CD14-positive monocyte (primary cell): Measurements from ENCODE around the gene GMDS. TPM values are rescaled to one million over a fixed set of nuclear protein-coding genes. Genes with fewer than 3 reads are reported as not detected.

Experiments used
- DNase-seq, 3 donors: peaks; one replicate each; pipeline ENCODE4 v3.0.0-alpha.2; 2011 to 2022
- H2AFZ ChIP-seq: 2 replicates; pipeline ENCODE4 v1.6.0; 2012; ENCODE audit warnings: mild to moderate bottlenecking, low read depth, low read length, inconsistent platforms; ENCODE audit not compliant: insufficient read depth, poor library complexity, severe bottlenecking
- H3K27ac ChIP-seq, 2 donors: 1 replicate in 1 of 2; 2 replicates in 1 of 2; pipeline ENCODE4 v1.5.1; 2012 to 2013; ENCODE audit warnings: low read length in 2 of 2, control low read depth in 1 of 2, inconsistent platforms in 1 of 2, low read depth in 1 of 2, mild to moderate bottlenecking in 1 of 2
- H3K27me3 ChIP-seq, 2 donors: one replicate each; pipeline versions ENCODE4 v1.6.0 to v1.6.1; 2011 to 2013; ENCODE audit warnings: low read length in 2 of 2; ENCODE audit not compliant: control insufficient read depth in 2 of 2, insufficient read depth in 2 of 2
- H3K36me3 ChIP-seq, 2 donors: replicated peaks in 1 of 2; 1 replicate in 1 of 2; 2 replicates in 1 of 2; pipeline versions ENCODE4 v1.5.1 to v1.6.1; 2012 to 2013; ENCODE audit warnings: low read length in 2 of 2, control low read depth in 1 of 2, inconsistent platforms in 1 of 2, mild to moderate bottlenecking in 1 of 2; ENCODE audit not compliant: insufficient read depth in 2 of 2, control insufficient read depth in 1 of 2
- H3K4me1 ChIP-seq, 2 donors: 1 replicate in 1 of 2; 2 replicates in 1 of 2; pipeline versions ENCODE4 v1.5.1 to v1.6.1; 2012 to 2013; ENCODE audit warnings: low read length in 2 of 2, control low read depth in 1 of 2, inconsistent platforms in 1 of 2, mild to moderate bottlenecking in 1 of 2, moderate library complexity in 1 of 2; ENCODE audit not compliant: insufficient read depth in 2 of 2, control insufficient read depth in 1 of 2
- H3K4me2 ChIP-seq: replicated peaks from 2 replicates; pipeline ENCODE3; 2012; ENCODE audit warnings: low read length, moderate library complexity, mild to moderate bottlenecking; ENCODE audit not compliant: poor library complexity, severe bottlenecking; ENCODE audit errors: extremely low read depth
- H3K4me3 ChIP-seq, 3 experiments: fragments of 200-600 bp in 1 of 3; sonication (generic) in 1 of 3; replicated peaks in 1 of 3; 1 replicate in 2 of 3; 2 replicates in 1 of 3; pipeline ENCODE4 v1.5.1; 2011 to 2013; ENCODE audit warnings: low read length in 3 of 3, mild to moderate bottlenecking in 3 of 3, control low read depth in 2 of 3, low read depth in 2 of 3, inconsistent platforms in 1 of 3, moderate library complexity in 1 of 3
- H3K79me2 ChIP-seq: 2 replicates; pipeline ENCODE4 v1.6.0; 2012; ENCODE audit warnings: mild to moderate bottlenecking, control low read depth, inconsistent platforms, low read length, moderate library complexity; ENCODE audit not compliant: insufficient read depth
- H3K9ac ChIP-seq: 2 replicates; pipeline ENCODE4 v1.6.0; 2017; ENCODE audit warnings: low read length, mild to moderate bottlenecking; ENCODE audit not compliant: insufficient read depth, poor library complexity, severe bottlenecking
- H3K9me3 ChIP-seq, 2 donors: replicated peaks in 1 of 2; 1 replicate in 1 of 2; 2 replicates in 1 of 2; pipeline versions ENCODE4 v1.5.1 to v1.6.1; 2012 to 2013; ENCODE audit warnings: low read length in 2 of 2, control low read depth in 1 of 2; ENCODE audit not compliant: control insufficient read depth in 1 of 2, insufficient read depth in 1 of 2
- H4K20me1 ChIP-seq: 2 replicates; pipeline ENCODE4 v1.6.0; 2012; ENCODE audit warnings: mild to moderate bottlenecking, low read length, control low read depth, moderate library complexity; ENCODE audit not compliant: insufficient read depth
- H3K27ac Mint-ChIP-seq, 7 donors: one replicate each; pipeline ENCODE4 v1.8.0; 2020; ENCODE audit warnings: mild to moderate bottlenecking in 7 of 7, mixed read lengths in 7 of 7, moderate library complexity in 6 of 7, inconsistent platforms in 2 of 7
- H3K27me3 Mint-ChIP-seq, 3 donors: one replicate each; pipeline ENCODE4 v1.8.0; 2021 to 2022; ENCODE audit warnings: low read depth in 3 of 3, mild to moderate bottlenecking in 3 of 3, mixed read lengths in 3 of 3, moderate library complexity in 3 of 3, inconsistent platforms in 1 of 3
- H3K36me3 Mint-ChIP-seq, 2 donors: one replicate each; pipeline ENCODE4 v1.8.0; 2020; ENCODE audit warnings: mixed read lengths in 2 of 2, inconsistent platforms in 1 of 2, mild to moderate bottlenecking in 1 of 2
- H3K4me1 Mint-ChIP-seq: one replicate; pipeline ENCODE4 v1.8.0; 2020; ENCODE audit warnings: mild to moderate bottlenecking, mixed read lengths
- H3K4me3 Mint-ChIP-seq, 2 donors: one replicate each; pipeline ENCODE4 v1.8.0; 2020; ENCODE audit warnings: mild to moderate bottlenecking in 2 of 2, mixed read lengths in 2 of 2, moderate library complexity in 1 of 2
- H3K9me3 Mint-ChIP-seq, 7 donors: one replicate each; pipeline ENCODE4 v1.8.0; 2020 to 2022; ENCODE audit warnings: mixed read lengths in 7 of 7, mild to moderate bottlenecking in 6 of 7, moderate library complexity in 6 of 7, inconsistent platforms in 2 of 7
- WGBS: methylation state at CpG from one replicate; pipeline ENCODE4 v1.1.5; 2013; ENCODE audit warnings: missing lambda C conversion rate; ENCODE audit not compliant: insufficient coverage; 5-methylcytosine and 5-hydroxymethylcytosine counted together
- intact Hi-C, 2 donors: fragments of 100-400 bp; cut with micrococcal nuclease; formaldehyde crosslinking; loops; one replicate each; pipeline versions ENCODE4 v1.15.0 to v1.15.1; 2023
- polyA plus RNA-seq, 3 donors: library from polyadenylated mRNA; depleted of rRNA in 1 of 3; unstranded in 2 of 3; stranded (reverse) in 1 of 3; fragments of 300-500 nt in 2 of 3; fragments of >200 nt in 1 of 3; fragmentation: Illumina TruSeq in 2 of 3; gene quantifications; 1 replicate in 2 of 3; 2 replicates in 1 of 3; pipeline ENCODE4 v1.2.3, GENCODE V29; 2012 to 2021
- TF ChIP-seq, protein P1 (sequence below): fragments of 200-600 bp; IDR thresholded peaks from one replicate; pipeline ENCODE4 v1.8.0; 2022; ENCODE audit warnings: antibody characterized with exemption, mild to moderate bottlenecking

The GMDS gene
- polyA plus RNA-seq, 3 donors = 10.5 to 19.9 (median 17.6) TPM

DNA sequence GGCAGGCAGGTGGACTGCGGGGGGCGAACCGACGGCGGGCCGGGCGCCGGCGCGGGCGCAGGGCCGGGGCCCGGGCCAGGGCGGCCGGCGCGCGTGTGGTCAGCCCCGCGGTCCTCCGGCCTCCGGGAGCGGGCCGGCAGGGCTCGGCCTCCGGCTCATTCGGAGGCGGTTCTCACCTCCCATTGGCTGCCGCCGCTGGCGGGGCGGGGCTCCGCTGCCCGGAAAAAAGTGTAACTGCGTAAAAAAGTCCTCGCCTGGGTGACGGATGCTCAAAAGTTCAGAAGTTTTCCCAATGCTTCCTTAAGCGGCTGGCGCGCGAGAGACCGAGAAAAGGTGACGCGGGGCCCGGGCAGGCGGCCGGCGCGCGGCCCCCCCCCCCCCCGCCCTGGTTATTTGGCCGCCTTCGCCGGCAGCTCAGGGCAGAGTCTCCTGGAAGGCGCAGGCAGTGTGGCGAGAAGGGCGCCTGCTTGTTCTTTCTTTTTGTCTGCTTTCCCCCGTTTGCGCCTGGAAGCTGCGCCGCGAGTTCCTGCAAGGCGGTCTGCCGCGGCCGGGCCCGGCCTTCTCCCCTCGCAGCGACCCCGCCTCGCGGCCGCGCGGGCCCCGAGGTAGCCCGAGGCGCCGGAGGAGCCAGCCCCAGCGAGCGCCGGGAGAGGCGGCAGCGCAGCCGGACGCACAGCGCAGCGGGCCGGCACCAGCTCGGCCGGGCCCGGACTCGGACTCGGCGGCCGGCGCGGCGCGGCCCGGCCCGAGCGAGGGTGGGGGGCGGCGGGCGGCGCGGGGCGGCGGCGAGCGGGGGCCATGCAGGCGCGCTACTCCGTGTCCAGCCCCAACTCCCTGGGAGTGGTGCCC, 635.5 kb downstream of the GMDS start, which contains the start of gene FOXC1:
TSS of gene FOXC1 (plus strand) at position 268 of the 849 bp plus-strand sequence. CDS start at position 799, 531 bp downstream.
- Mint-ChIP-seq H3K9me3 (peaks cover 0 to 50% (median 21%) of the 10 kb centered on the region in 7 donors), H3K4me1 (peaks cover 52% of the 10 kb centered on the region), H3K27me3 (peaks cover 72 to 95% (median 73%) of the 10 kb centered on the region in 3 donors), H3K27ac (no peak within 1 kb of the TSS), H3K36me3 (peaks cover 7 to 17% of the 10 kb centered on the region in 2 donors), H3K4me3 (peak within 1 kb of the TSS; percentile 80 to 90)
- H3K4me1 ChIP-seq = peaks cover 54 to 72% of the 10 kb centered on the region in 2 donors
- H3K9me3 ChIP-seq = peaks cover 4 to 39% of the 10 kb centered on the region in 2 donors
- peaks cover 72 to 79% of the 10 kb centered on the region in 2 donors for H3K27me3 ChIP-seq
- TF ChIP-seq, protein P1, sequence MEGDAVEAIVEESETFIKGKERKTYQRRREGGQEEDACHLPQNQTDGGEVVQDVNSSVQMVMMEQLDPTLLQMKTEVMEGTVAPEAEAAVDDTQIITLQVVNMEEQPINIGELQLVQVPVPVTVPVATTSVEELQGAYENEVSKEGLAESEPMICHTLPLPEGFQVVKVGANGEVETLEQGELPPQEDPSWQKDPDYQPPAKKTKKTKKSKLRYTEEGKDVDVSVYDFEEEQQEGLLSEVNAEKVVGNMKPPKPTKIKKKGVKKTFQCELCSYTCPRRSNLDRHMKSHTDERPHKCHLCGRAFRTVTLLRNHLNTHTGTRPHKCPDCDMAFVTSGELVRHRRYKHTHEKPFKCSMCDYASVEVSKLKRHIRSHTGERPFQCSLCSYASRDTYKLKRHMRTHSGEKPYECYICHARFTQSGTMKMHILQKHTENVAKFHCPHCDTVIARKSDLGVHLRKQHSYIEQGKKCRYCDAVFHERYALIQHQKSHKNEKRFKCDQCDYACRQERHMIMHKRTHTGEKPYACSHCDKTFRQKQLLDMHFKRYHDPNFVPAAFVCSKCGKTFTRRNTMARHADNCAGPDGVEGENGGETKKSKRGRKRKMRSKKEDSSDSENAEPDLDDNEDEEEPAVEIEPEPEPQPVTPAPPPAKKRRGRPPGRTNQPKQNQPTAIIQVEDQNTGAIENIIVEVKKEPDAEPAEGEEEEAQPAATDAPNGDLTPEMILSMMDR = no peak
- peak within 1 kb of the TSS; percentile 77 for H3K4me2 ChIP-seq
- H3K27ac ChIP-seq = no peak within 1 kb of the TSS
- peak within 1 kb of the TSS; percentile 71 for H2AFZ ChIP-seq
- peak within 1 kb of the TSS; percentile 8 for H3K9ac ChIP-seq
- intact Hi-C loops = loop anchor here in 1 of 2 donors (5.0 to 10.0 kb wide), 3 partner anchors 635 to 837 kb away; partner anchors contain the start of gene GMDS
- under 1% methylated on average over 113 of the region's 115 CpGs for WGBS
- no peaks in the 10 kb centered on the region for H3K79me2 ChIP-seq
- H3K4me3 ChIP-seq = peak within 1 kb of the TSS; percentile 16 to 68 (median 20)
- H4K20me1 ChIP-seq = no peaks in the 10 kb centered on the region
- no peaks in the 10 kb centered on the region for H3K36me3 ChIP-seq
- peak; percentile 55 to 73 (median 64) for DNase-seq

DNA sequence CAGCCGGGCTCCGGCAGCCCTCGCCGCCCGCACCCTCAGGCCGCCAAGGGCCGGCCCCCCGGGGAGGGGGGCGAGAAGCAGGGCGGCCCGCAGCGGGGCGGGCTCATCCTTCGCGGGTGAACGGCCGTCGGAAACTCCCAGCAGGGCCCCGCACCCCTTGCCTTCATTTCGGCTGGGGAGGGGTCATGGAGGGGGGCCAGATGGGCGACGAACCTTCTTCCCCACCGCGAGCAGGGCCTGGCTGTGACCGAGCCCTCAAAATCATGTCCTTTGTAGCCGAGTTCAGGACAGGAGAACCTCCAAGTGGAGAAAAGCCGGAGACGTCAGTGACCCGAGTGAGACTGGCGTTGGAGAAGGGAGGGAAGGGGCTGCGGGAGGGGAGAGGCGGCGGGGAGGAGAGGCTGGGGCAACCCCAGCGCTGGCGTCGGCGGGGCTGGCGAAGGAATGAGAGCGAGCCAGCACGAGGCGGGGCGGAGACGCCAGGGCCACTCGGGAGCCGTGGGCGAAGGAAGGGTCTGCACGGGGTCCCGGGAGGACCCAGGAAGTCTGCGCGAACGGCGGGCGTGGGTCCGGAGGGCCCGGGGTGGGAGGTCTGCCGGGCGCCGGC, 636.3 kb downstream of the GMDS start:
- Histone ChIP-seq H3K4me3 (peak overlapping the region in 1 of 3 experiments; percentile 68), H3K4me1 (peaks cover 56 to 72% of the 10 kb centered on the region in 2 donors), H3K4me2 (peak overlapping the region; percentile 77), H3K27ac (no peak overlapping the region), H2AFZ (peak overlapping the region; percentile 71), H3K27me3 (peaks cover 75 to 81% of the 10 kb centered on the region in 2 donors), H3K36me3 (no peaks in the 10 kb centered on the region), H4K20me1 (no peaks in the 10 kb centered on the region), H3K79me2 (no peaks in the 10 kb centered on the region), H3K9me3 (peaks cover 4 to 36% of the 10 kb centered on the region in 2 donors), H3K9ac (no peak overlapping the region)
- intact Hi-C loops = loop anchor here in 1 of 2 donors (5.0 kb wide), 1 partner anchor 743 kb away; no protein-coding TSS in a partner anchor
- Mint-ChIP-seq H3K36me3 (peaks cover 7 to 17% of the 10 kb centered on the region in 2 donors), H3K9me3 (peaks cover 0 to 43% (median 21%) of the 10 kb centered on the region in 7 donors), H3K27me3 (peaks cover 69 to 94% (median 70%) of the 10 kb centered on the region in 3 donors), H3K27ac (no peak overlapping the region), H3K4me1 (peaks cover 52% of the 10 kb centered on the region), H3K4me3 (peak overlapping the region; percentile 72 to 84)
- TF ChIP-seq, protein P1 = no peak
- DNase-seq = no peak
- WGBS = 2% methylated on average over 58 of the region's 58 CpGs
